MCF 10A (cell line): ENCODE measurements around the gene NEK10. TPM values are rescaled to one million over a fixed set of nuclear protein-coding genes. Genes with fewer than 3 reads are reported as not detected.

Experiments
- BruUV-seq: library from RNA; stranded (reverse); fragments of 400-500 nt; replicated peaks from 2 replicates; lab custom pipeline; 2021; lab: Mats Ljungman, UMichigan
- CTCF ChIA-PET: fragments of 300-600 bp; sonication (Branson Sonifier 250); formaldehyde crosslinking; extraction: SDS; loops from one replicate; lab custom pipeline; 2021; ENCODE audit warnings: antibody characterized with exemption, inconsistent platforms; lab: Yijun Ruan, JAX
- POLR2A ChIA-PET: fragments of 300-600, 350-650 bp; sonication (Branson Sonifier 250); formaldehyde crosslinking; extraction: SDS; loops from one replicate; lab custom pipeline; 2020; ENCODE audit warnings: antibody characterized with exemption, inconsistent platforms; lab: Yijun Ruan, JAX
- DNase-seq: peaks from one replicate; pipeline ENCODE4 v3.0.0-alpha.2; 2018; ENCODE audit not compliant: unreplicated experiment
- H3K27ac Mint-ChIP-seq: one replicate; pipeline ENCODE4 v1.8.0; 2022; ENCODE audit warnings: mild to moderate bottlenecking, low read depth, mixed read lengths; ENCODE audit not compliant: unreplicated experiment
- H3K27me3 Mint-ChIP-seq: one replicate; pipeline ENCODE4 v1.8.0; 2022; ENCODE audit warnings: mixed read lengths; ENCODE audit not compliant: insufficient read depth, unreplicated experiment
- H3K36me3 Mint-ChIP-seq: one replicate; pipeline ENCODE4 v1.8.0; 2022; ENCODE audit warnings: mild to moderate bottlenecking, moderate library complexity, mixed read lengths; ENCODE audit not compliant: insufficient read depth, unreplicated experiment
- H3K4me1 Mint-ChIP-seq: one replicate; pipeline ENCODE4 v1.8.0; 2022; ENCODE audit warnings: mixed read lengths; ENCODE audit not compliant: insufficient read depth, unreplicated experiment
- H3K4me3 Mint-ChIP-seq: one replicate; pipeline ENCODE4 v1.8.0; 2022; ENCODE audit warnings: mild to moderate bottlenecking, moderate library complexity, mixed read lengths; ENCODE audit not compliant: unreplicated experiment
- H3K9me3 Mint-ChIP-seq: one replicate; pipeline ENCODE4 v1.8.0; 2022; ENCODE audit warnings: mixed read lengths; ENCODE audit not compliant: unreplicated experiment
- CTCF ChIP-seq: fragments of 200-600 bp; IDR thresholded peaks from one replicate; pipeline ENCODE4 v1.8.0; 2022; ENCODE audit warnings: antibody characterized with exemption, mild to moderate bottlenecking; ENCODE audit not compliant: unreplicated experiment
- intact Hi-C: fragments of 100-400 bp; cut with micrococcal nuclease; formaldehyde crosslinking; loops from 2 replicates; pipeline ENCODE4 v1.14.1; 2022
- total RNA-seq: library from RNA; stranded (reverse); gene quantifications from 2 replicates; pipeline ENCODE4 v1.2.3, GENCODE V29; 2022

NEK10 gene
- total RNA-seq, 1 experiment from 2014 or later, result 0.44 TPM

GRCh38 chr3:27079427-27080257 is 289.5 kb downstream of the NEK10 start:
- Mint-ChIP-seq H3K9me3 (no peaks in the 10 kb centered on the region), H3K27ac (no peak overlapping the region), H3K36me3 (no peaks in the 10 kb centered on the region), H3K27me3 (no peaks in the 10 kb centered on the region), H3K4me3 (no peak overlapping the region), H3K4me1 (no peaks in the 10 kb centered on the region)
- POLR2A ChIA-PET, result no interaction called here
- CTCF ChIA-PET, result no interaction called here
- no TSS peak for BruUV-seq
- no peak for DNase-seq
- no peak for TF ChIP-seq CTCF
- intact Hi-C loops, result no loop called here

GRCh38 chr3:27078246-27078913 is 290.8 kb downstream of the NEK10 start:
- POLR2A ChIA-PET, result no interaction called here
- no peaks in the 10 kb centered on the region for H3K27me3 Mint-ChIP-seq
- H3K9me3 Mint-ChIP-seq, result no peaks in the 10 kb centered on the region
- H3K4me3 Mint-ChIP-seq, result no peak overlapping the region
- TF ChIP-seq CTCF, result no peak
- H3K4me1 Mint-ChIP-seq, result no peaks in the 10 kb centered on the region
- no peak overlapping the region for H3K27ac Mint-ChIP-seq
- H3K36me3 Mint-ChIP-seq, result no peaks in the 10 kb centered on the region
- no peak for DNase-seq
- intact Hi-C loops, result no loop called here
- CTCF ChIA-PET, result no interaction called here
- no TSS peak for BruUV-seq

- ChIA-PET CTCF (interaction anchor here (0.5 kb wide), 1 partner anchor 22 kb away, joined by 3 read pairs; no protein-coding TSS in a partner anchor), POLR2A (no interaction called here)
- no peaks in the 10 kb centered on the region for H3K4me1 Mint-ChIP-seq
- H3K9me3 Mint-ChIP-seq, result no peaks in the 10 kb centered on the region
- H3K36me3 Mint-ChIP-seq, result no peaks in the 10 kb centered on the region
- no peak overlapping the region for H3K4me3 Mint-ChIP-seq
- BruUV-seq, result no TSS peak
- no peaks in the 10 kb centered on the region for H3K27me3 Mint-ChIP-seq
- intact Hi-C loops, result no loop called here
- TF ChIP-seq CTCF, result no peak
- no peak overlapping the region for H3K27ac Mint-ChIP-seq
- no peak for DNase-seq
Measured at GRCh38 chr3:27076815-27077630, 292.2 kb downstream of the NEK10 start.

GRCh38 chr3:27074914-27075313 is 294.3 kb downstream of the NEK10 start:
- no peaks in the 10 kb centered on the region for H3K4me1 Mint-ChIP-seq
- H3K27ac Mint-ChIP-seq, result no peak overlapping the region
- no peaks in the 10 kb centered on the region for H3K27me3 Mint-ChIP-seq
- intact Hi-C loops, result no loop called here
- BruUV-seq, result no TSS peak
- H3K9me3 Mint-ChIP-seq, result no peaks in the 10 kb centered on the region
- H3K36me3 Mint-ChIP-seq, result no peaks in the 10 kb centered on the region
- H3K4me3 Mint-ChIP-seq, result no peak overlapping the region
- CTCF ChIA-PET, result interaction anchor here (1.1 kb wide), 1 partner anchor 11 kb away, joined by 3 read pairs; no protein-coding TSS in a partner anchor
- no peak for DNase-seq
- POLR2A ChIA-PET, result no interaction called here
- TF ChIP-seq CTCF, result no peak
